NCI-H345 (cell line): ENCODE data around the gene ZNF385B.
"Not testable (repeated sequence)": the region's sequence is repeated elsewhere in the genome, so short reads cannot be mapped to it uniquely, and the experiment has no call there.

Experiments used
- DNase-seq: peaks from one replicate; lab custom pipeline; 2025; lab: John Stamatoyannopoulos, UW

The ZNF385B gene

DNA sequence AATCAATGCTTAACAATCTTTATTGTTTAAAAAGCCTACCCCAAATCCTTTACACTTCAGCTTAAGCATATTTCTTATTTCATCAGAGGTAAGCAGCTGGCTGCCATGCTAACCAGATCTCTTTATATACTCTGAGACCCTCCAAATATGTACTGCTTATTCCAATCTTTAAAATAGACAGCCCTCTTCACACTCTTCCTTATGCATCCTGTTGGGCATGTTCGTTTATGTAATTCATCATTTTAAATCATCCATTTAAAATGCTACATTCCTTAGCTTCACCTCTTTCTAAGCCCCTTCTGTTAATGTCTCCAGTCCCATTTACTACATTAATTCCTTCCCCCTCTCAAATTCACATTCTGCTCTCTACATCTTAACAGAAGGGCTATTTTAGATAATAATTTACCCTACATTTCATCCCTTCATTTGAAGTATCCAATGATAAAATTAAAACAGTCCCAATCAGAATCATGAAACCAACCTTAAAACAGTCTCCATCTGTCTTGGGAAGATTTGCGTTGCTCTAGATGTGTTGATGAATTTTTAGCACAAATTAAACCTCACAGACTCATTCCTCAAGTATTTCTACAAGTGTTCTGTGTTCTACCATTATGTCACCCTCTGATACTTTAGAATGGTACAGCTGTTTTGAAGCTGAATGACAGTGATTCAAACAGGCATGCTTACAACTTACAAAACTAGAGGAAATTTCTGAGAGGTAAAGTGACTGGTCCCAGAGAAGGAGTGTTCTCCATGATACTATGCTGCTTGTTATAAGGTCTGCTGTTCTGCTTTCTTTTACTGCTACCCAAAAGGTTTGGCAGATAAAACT, 59.1 kb downstream of the ZNF385B start:
- DNase-seq = no peak

DNA sequence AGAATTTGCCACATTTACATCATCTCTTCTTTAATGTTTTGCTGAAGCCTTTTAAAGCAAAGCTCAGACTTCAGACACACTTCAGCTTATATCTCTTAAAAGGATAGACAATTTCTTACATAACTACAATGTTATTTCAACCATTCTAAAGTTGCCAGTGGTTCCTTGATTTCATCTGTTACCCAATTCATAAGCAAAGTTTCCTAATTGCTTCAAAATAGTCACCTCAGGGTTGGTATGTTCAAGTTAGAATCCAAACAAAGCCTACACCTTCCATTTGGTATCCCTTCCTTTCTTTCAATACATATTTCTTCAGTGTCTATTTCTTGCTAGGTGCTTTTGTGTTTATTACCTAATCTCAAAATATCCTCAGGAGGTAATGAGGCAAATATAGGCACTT, 60.6 kb downstream of the ZNF385B start:
- no peak for DNase-seq

DNA sequence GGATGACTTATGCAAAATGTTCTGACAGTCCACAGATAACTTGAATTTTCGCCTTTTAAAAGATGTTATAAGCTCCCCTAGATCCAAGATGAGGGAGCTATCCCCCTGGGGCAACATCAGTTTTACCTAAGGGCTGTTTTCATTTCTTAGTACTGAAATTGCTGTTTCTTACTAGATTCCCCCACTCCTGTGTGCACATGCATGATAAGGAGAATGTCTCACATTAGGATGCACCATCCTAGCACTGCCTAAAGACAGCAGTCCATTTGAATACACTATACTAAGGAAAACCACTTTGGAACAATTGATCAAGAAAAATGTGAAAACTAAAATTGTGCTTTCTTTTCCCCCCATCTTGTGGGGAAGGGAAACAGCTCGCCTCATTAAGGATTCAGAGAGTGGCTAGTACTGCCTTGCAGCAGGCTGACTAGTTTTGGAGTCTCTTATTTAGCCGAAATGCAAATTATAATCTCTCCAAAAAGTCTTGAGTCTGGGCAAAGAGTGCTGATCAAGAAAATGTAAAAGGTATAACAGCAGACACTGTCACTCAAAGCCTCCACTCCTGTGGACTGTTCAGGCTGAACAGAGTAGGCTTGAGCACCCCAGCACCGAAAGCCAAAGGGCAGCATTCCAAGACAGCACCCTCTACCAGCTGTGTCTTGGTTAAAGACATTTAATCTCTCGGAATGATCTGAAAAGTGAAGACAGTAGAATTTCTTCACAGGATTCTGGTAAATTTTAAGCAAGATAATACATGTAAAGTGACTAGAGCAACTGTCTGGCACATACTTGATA, 65.0 kb downstream of the ZNF385B start:
- DNase-seq = no peak

DNA sequence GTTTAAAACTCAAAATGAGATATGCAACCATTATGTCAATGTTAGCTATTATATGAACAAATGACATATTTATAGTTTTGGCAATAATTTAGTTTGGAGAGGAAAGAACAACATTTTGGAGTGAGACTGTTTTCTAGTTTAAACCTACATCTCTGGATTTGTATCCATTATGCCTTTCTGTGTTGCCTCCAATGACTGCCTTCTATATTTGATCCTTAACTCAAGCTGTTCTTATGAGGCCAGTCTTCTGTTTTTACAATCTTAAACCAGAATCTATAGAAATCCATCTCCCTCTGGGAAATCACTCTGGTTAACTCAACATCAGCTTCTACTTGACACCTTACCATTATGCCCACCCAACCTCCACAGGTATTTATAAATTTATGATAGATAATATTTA, 67.5 kb downstream of the ZNF385B start:
- DNase-seq = no peak

DNA sequence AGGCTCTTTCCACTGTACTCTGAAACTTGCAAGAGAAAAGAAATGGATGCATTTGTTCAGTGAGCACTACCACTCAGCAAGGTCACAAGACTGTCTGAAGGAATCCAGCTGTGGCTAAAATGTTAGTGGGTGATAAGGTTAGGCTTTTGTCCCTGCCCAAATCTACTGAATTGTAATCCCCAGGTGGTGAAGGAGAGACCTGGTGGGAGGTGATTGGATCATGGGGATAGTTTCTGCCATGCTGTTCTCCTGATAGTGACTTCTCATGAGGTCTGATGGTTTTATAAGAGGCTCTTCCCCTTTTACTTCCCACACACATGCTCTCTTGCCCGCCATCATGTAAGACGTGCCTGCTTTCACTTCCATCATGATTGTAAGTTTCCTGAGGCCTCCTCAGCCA, 68.2 kb downstream of the ZNF385B start:
- DNase-seq = no peak

DNA sequence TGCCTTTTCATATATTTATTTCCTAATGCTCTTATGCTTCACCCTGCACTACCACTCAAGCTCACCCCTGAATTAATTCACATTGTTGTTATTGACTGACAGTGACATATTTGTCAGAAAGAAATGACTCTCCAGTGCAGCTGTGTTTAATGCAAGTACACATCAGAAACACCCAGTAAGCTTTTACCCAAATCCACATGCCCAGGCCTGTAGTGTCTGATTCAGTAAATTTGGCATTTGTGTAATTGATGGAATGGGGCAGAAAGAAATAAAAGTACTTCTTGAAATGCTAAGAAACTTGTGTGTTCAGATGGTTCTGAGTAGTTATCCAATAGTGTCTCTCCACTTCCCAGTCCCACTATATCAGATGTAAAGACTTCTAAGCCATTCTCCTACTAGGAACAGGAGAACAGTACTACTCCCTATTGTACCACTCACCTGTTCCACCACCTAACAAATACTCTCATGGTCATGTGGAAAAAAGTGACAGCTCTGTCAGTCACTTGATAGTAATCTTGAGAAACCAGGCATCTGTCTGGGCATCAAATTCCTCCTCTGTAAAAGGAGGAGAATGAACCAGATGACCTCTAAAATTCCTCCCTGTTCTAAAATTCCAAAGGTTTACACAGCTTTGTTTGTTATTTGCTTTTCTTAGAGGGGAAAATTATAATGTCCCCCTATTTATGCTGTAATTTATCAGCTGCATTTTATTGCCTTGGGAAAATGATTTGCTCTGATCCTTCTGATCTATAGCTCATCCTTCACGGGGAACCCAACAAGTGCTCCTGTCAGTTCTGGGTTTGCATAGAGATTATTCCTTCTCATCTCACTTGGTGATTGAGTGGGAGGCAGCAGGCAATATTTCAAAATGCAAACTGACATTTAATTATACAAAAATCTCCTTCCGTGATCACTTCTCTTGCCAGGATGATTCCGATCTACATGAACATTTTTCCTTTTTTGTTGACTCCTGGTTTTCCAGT, 70.9 kb downstream of the ZNF385B start:
- DNase-seq = no peak

DNA sequence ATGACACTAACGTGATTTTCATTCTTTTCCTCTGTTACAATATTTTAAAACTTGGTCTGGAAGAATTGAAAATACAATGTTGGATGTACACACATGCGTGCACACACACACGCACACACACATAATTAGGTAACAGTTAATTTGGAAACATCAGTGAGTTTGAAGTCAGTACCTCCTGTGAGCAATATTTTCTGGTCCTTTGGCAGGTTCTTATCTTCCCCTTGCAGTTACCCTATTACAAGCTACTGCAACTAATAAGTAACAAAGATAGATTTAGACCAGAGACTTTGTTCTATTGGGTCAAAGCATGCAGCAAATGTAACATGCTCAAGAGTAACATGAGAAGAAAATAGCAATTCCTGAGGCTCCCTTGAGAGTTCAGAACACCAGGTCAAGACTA, 73.3 kb downstream of the ZNF385B start:
- no peak for DNase-seq

DNA sequence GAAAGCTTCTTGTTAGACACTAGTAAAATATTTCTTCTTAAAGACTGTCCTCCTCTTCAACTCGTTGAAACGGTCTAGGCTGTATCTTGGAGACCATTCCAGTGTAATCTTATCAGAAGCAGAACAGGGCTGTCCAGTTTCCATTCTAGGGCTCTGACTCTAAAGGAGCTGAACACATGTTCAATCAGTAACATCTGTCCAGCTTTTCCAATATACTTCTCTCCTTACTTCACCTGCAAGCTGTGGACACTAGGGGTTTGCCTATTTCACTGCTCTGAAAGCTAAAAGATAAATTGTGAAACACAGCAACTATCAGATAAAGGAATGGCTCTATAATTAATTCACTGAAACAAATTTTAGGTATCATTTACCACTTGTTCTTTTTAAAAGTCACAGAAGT, 73.8 kb downstream of the ZNF385B start:
- DNase-seq = no peak

DNA sequence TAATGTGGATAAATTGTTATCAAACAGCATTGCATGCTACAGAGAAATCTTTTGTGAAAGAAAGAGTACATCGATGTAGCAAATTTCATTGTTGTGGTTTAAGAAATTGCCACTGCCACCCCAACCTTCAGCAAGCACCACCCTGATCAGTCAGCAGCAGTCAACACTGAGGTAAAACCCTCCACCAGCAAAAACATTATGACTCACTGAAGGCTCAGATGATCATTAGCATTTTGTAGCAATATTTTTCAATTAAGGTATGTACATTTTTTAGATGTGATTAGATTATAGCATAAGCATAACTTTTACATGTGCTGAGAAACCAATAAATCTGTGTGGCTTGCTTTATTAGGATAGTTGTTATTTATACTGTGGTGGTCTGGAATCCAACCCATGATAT, 75.5 kb downstream of the ZNF385B start:
- DNase-seq = no peak

DNA sequence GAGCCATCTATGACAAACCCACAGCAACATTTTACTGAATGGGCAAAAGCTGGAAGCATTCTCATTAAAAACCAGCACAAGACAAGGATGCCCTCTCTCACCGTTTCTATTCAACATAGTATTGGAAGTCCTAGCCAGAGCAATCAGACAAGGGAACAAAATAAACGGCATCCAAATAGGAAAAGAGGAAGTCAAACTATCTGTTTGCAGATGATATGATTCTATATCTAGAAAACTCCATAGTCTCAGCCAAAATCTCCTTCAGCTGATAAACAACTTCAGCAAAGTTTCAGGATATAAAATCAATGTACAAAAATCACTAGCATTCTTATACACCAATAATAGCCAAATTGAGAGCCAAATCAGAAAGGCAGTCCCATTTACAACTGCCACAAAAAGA, 79.1 kb downstream of the ZNF385B start:
- not testable (repeated sequence) for DNase-seq

DNA sequence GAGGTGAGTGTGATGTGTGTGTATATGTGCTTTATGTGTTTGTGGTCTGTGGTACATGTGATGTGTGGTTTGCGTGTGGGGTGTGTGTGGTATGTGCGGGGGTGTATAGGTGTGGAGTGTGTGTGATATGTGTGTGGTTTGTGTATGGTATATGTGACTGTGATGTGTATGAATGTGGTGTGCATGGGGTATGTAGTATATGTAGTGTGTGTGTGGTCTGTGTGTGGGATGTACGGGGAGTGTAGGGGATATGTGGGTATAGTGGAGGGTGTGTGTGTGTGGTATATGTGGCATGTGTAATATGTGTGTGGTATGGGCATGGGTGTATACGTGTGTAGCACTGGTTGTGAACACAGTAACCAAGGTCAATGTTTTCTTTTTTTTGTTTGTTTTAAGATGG, 87.4 kb downstream of the ZNF385B start:
- no peak for DNase-seq

DNA sequence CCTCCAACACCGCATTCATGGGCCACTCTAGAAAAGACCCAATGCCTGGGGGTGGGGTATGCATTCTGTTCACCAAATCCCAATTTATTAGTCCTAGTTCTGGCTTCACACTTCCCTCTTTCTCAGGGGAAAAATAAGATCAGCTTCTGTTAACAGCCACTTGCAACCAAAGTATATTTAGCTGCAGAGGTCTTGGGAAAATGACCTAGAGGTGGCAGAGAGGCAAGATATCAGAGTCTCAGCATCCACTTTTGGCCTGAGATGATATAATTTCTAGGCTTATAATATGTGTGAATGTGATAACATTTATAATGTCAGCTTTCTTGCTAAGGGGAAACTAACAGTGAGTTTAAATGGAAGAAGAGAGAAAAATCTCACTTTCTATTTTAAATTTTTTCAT, 89.1 kb downstream of the ZNF385B start:
- DNase-seq = no peak

DNA sequence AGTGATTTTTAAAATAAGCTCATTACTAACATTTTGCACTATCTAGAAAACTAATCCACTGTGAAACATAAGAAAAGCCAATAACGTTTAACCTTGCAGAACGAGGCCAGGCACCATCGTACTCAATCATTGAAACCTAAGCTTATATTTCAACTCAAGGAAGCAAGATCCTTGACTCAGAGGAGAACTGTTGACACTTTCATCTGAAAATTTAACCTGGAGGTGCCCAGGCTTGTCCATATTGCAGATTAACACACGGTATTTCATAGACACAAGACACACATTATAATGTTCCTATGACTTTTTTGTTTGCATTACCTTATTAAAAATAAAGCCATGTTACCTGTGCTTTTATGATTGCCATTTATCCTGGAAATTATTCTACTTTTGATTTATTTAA, 89.6 kb downstream of the ZNF385B start:
- DNase-seq = no peak

DNA sequence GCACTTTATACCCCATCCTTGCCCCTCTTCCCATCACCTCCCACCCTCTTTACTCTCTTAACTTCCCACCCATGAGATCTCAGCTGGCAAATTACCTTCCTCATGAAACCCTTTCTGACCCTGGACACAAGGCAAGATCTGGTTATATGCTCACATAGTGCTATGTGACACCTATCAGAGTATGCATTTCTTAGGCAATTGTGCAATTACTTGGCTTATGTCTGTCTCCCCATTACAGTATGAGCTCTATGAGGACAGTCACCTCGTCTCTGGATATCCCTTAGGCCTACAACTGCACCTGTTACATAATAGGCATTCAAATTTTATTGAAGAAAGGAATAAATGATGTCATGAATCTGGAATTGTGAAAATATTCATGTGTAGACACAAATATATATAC, 91.4 kb downstream of the ZNF385B start:
- DNase-seq = no peak

DNA sequence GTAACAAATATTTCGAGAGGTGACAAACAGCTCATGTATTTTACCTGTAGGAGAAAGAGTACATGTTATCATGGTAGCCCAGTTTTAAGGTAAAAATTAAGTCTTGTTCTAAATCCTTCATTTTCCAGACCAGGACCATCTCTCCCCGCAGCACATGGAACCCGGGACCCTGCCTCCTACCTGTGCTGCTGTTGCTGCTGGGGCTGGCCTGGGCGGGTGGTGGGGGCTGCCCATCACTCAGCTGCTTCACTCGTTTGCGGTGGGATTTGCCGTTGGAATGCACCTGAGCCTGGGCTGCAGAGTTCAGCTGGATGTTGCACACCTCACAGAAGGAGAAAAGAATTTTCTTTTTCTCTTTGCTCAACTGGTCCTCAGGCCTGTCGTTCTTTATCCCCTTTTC, 92.1 kb downstream of the ZNF385B start:
- DNase-seq = no peak

DNA sequence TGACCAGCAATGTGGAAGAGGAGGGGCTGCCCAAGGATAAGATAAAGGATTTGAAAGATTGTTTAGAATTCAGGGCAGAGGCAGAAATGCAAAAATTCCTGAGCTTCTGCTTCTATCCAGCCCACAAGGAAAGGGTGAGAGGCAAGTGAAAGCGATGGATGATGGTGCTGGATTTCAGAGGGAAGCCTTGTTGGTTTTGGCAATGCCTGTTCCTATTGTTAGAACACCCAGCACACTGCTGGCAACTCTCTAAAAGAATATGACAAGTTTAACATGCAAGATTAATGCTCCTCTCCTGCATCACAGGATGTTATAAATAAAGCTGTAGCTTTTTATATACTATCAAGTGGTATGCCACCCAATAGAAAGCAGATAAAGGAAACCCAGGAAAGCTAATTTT, 92.6 kb downstream of the ZNF385B start:
- DNase-seq = no peak

DNA sequence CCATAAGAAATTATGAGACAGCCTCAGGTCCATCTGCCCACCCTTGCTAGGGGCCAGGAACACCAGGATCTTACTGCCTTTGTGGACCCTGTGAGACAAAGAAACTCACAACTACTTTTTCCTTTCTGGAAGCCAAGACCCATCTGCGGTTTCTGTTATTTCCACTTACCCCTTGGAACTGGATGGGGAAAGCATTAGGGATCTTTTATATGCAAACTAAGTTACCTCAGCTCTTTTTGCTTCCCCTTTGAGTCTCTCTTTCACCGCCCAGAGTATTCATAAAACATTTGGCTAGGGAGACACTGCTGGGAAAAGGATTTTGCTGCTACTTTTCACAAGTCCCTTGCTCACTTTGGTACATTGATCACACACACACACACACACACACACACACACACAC, 95.7 kb downstream of the ZNF385B start:
- DNase-seq = no peak

DNA sequence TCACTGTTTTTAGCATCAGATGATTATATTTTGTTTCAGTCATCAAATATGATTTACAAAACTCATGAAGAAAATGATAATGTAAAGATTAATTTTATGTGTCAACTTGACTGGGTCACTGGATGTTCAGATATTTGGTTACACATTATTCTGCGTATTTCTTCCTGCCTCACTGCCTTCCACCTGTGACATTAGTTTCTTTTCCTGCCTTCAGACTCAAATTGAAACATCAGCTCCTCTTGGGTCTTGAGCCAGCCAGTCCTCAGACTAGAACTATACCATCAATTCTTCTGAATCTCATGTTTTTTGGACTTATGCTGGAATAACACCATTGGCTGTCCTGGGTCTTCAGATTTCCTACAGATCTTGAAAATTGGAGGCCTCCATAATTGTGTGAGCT, 96.7 kb downstream of the ZNF385B start:
- DNase-seq = no peak

DNA sequence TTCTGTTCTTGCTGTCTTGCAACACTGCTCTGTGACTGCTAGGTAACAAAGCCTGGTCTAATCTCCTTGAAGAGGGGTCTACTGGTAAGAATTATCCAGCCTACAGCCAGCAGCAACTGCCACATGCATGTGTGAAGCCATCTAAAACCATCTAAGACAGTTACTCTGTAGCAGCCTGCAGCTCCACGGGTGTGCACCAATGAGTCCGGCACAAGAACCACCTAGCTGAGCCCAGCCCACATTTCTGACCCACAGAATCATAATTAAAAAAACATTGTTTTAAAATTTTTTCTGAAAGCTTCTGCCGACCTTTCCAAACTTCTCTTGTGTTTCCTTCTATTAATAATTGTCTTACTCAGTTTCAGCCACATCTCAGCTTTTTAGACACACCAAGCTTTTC, 102.8 kb downstream of the ZNF385B start:
- DNase-seq = no peak

DNA sequence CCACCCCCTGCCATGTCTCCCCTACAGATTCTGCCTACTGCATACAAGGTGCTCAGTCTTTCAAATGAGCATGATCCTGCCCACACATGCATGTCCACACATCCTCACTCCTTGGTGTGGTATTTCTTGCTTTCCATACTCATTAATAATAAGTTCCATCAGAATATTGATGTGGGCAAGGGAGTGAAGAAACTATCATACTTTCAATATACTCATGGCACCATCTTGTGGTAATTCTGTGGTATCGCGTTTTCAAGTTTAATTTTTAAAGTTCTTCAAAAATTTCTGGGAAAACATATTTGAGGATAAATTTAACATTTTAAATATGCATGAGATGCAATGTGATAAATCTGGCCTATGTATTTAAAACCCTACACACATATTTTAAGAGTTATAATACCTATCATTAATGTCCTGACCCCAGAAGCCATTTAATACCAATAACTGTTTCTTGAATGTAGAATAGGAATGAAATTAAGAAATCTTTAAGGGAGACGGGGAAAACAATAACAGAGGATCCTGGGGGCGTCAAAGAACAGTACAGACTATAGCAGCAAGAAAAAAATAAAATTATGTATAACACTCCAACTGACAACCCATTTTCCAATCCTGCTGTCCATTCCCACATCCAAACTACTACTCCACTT, 110.1 kb downstream of the ZNF385B start:
- DNase-seq = peak; percentile 12

DNA sequence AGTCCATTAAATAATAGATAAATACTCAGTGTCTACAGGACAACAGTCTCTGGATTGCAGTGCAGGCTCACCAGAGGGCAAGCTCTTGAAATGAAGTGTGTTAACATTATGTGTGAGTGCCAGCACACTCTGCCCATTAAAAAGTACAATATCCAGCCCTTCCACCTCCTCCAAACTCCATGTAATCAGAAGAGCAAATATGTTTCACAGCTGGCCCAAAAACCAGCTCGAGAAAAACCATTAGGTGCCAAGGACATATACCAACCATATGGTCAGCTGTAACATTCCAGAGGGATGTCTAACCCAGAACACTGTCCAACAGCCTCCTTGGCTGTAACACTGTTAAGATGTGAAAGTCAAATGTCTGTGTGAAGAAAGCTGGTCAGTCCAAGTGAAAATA, 112.2 kb downstream of the ZNF385B start:
- DNase-seq = no peak

DNA sequence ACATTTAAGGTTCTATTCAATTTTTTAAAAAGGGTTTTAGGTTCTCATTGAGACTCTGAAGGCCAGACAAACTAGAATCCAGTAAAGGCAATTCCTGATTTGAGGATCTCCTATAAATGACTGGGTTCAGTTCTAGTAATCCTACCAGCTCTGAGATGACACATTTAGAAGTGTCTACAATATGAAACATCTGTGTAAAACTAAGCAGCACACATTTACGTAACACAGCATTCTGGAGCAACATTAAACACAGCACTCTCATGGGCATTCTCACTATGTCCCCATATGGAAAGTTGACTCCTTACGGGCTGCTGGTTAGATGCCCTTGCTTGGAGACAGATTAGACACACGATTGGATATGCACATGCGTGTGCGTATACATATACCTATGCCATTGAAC, 114.4 kb downstream of the ZNF385B start:
- no peak for DNase-seq
